GM20000 (cell line): ENCODE results near the gene CDH13.

Experiments used
- DNase-seq: peaks from one replicate; pipeline ENCODE4 v3.0.0; 2012; ENCODE audit warnings: low spot score
- CTCF ChIP-seq: IDR thresholded peaks from 2 replicates; pipeline ENCODE4 v1.5.1; 2012; ENCODE audit warnings: mild to moderate bottlenecking, control low read depth; ENCODE audit errors: extremely low read depth, missing control alignments

Gene CDH13

GRCh38 chr16:82744958-82745357, 118.2 kb downstream of the CDH13 start:
- DNase-seq = no peak
- TF ChIP-seq CTCF = no peak

- TF ChIP-seq CTCF = no peak
- DNase-seq = no peak
Observed at GRCh38 chr16:82748026-82748425, 121.3 kb downstream of the CDH13 start.

- TF ChIP-seq CTCF = no peak
- no peak for DNase-seq
Observed at GRCh38 chr16:82750068-82750467, 123.3 kb downstream of the CDH13 start.

GRCh38 chr16:82751020-82751419, 124.3 kb downstream of the CDH13 start:
- no peak for DNase-seq
- TF ChIP-seq CTCF = no peak

GRCh38 chr16:82752172-82752571, 125.4 kb downstream of the CDH13 start:
- TF ChIP-seq CTCF = no peak
- no peak for DNase-seq

GRCh38 chr16:82753821-82754220, 127.1 kb downstream of the CDH13 start:
- TF ChIP-seq CTCF = no peak
- no peak for DNase-seq

- TF ChIP-seq CTCF = no peak
- no peak for DNase-seq
Observed at GRCh38 chr16:82754716-82755513, 128.1 kb downstream of the CDH13 start.
